Bronchial epithelial cell (primary cell): ENCODE data around the gene SDR42E2. TPM values are rescaled to one million over a fixed set of nuclear protein-coding genes. Genes with fewer than 3 reads are reported as not detected.
"Not testable (repeated sequence)": the region's sequence is repeated elsewhere in the genome, so short reads cannot be mapped to it uniquely, and the experiment has no call there.

ENCODE experiments used
- DNase-seq: peaks from one replicate; pipeline ENCODE4 v3.0.0-alpha.2; 2010; ENCODE audit warnings: low read depth
- FAIRE-seq: peaks from 2 replicates; lab custom pipeline; 2011; peaks lifted over from hg19 to GRCh38; lab: Jason Lieb, UNC
- H3K27me3 ChIP-seq: 2 replicates; pipeline ENCODE4 v1.5.1; 2011; ENCODE audit warnings: low read length; ENCODE audit not compliant: control insufficient read depth, insufficient read depth
- H3K36me3 ChIP-seq: 2 replicates; pipeline ENCODE4 v1.5.1; 2011; ENCODE audit warnings: low read length; ENCODE audit not compliant: control insufficient read depth, insufficient read depth
- H3K4me3 ChIP-seq: 2 replicates; pipeline ENCODE4 v1.5.1; 2011; ENCODE audit warnings: mild to moderate bottlenecking, low read depth, low read length, control low read depth
- total RNA-seq: library from RNA; depleted of rRNA; stranded (reverse); fragments of >200 nt; gene quantifications from 2 replicates; pipeline ENCODE4 v1.2.1, GENCODE V29; 2014
- TF ChIP-seq, protein P1 (sequence below): IDR thresholded peaks from 2 replicates; pipeline ENCODE4 v1.5.1; 2011; ENCODE audit warnings: mild to moderate bottlenecking, moderate library complexity, low read length, control low read depth, inconsistent platforms; ENCODE audit not compliant: insufficient read depth, severe bottlenecking

Gene SDR42E2
- total RNA-seq, 1 donor from 2014 or later = not detected

DNA sequence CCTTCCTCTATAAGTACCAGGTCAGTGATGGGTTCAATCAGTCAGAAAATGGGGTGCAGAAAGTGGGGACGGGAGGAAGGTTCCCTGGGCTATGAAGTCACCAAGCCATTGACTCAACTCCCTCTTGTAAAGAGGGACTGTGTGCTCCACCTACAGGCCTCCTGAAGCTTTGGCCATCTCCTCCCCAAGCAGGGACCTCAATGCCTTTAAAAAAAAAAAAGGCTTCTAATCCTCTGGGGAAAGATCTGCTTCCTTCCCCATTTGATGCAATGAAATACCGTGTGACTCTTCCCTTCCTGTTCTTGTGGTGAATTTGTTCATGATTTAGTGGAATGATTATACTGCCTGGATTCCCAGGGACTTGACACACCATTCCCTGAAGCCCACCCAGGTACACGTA is 39.2 kb upstream of the SDR42E2 start:
- FAIRE-seq (no peak), DNase-seq (peak; percentile 21)
- Histone ChIP-seq H3K27me3 (no peaks in the 10 kb centered on the region), H3K36me3 (no peaks in the 10 kb centered on the region), H3K4me3 (no peak overlapping the region)
- TF ChIP-seq, protein P1, sequence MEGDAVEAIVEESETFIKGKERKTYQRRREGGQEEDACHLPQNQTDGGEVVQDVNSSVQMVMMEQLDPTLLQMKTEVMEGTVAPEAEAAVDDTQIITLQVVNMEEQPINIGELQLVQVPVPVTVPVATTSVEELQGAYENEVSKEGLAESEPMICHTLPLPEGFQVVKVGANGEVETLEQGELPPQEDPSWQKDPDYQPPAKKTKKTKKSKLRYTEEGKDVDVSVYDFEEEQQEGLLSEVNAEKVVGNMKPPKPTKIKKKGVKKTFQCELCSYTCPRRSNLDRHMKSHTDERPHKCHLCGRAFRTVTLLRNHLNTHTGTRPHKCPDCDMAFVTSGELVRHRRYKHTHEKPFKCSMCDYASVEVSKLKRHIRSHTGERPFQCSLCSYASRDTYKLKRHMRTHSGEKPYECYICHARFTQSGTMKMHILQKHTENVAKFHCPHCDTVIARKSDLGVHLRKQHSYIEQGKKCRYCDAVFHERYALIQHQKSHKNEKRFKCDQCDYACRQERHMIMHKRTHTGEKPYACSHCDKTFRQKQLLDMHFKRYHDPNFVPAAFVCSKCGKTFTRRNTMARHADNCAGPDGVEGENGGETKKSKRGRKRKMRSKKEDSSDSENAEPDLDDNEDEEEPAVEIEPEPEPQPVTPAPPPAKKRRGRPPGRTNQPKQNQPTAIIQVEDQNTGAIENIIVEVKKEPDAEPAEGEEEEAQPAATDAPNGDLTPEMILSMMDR = peak; percentile 18

DNA sequence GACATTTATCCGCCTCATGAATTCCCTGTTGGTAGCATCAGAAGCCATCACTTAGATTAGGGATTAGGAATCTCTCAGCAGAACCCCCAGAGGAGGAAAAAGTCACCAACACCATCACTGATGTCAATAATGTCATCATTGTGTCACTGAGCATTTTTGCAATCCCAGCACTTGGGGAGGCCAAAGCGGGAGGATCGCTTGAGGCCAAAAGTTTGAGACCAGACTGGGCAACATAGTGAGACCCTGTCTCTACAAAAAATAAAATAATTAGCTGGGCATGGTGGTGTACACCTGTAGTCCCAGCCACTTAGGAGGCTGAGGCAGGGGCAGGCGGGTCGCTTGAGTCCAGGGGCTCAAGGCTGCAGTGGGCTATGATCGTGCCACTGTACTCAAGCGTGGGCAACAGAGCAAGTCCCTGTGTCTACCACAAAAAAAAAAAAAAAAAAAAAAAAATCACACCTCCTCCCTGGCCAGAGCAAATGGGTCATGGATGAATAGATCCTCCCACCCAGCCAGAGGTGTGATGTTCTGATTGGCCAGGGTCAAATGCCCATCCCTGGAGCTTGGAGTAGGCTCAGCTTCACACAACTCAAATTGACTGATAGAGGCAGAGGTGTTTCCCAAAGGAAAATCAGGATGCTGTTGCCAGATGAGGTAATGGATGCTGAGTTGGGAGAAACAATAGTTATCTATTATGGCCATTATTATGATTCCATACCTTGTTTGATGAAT is 38.4 kb upstream of the SDR42E2 start:
- no peak overlapping the region for H3K4me3 ChIP-seq
- H3K36me3 ChIP-seq = no peaks in the 10 kb centered on the region
- FAIRE-seq (no peak), DNase-seq (no peak)
- TF ChIP-seq, protein P1 = no peak
- H3K27me3 ChIP-seq = no peaks in the 10 kb centered on the region

DNA sequence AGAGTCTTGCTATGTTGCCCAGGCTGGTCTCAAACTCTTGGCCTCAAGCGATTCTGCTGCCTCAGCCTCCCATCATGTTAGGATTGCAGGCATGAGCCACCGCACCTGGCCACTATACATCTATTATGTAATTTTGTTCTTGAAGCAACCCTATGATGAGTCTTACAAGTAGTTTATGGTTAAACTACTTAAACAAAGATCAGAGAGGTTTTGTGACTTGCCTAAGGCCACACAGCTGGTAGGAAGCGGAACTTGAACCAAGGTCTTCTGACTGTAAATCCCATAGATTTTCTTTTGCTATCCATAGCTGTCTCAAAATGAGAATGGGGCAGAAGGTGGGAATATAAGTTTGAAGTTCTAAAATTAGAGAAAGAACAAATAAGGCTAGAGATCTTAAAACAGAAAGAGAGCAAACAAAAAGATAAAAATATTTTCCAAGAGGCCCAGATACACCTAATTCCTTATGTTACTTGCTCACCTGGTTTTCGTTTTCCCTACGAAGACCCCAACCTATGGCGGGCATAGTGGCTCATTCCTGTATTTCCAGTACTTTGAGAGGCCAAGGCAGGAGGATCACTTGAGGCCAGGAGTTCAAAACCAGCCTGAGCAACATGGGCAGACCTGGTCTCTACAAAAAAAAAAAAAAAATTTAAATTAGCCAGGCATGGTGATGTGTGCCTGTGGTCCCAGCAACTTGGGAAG is 37.6 kb upstream of the SDR42E2 start:
- FAIRE-seq (no peak), DNase-seq (no peak)
- Histone ChIP-seq H3K4me3 (no peak overlapping the region), H3K36me3 (no peaks in the 10 kb centered on the region), H3K27me3 (no peaks in the 10 kb centered on the region)
- TF ChIP-seq, protein P1 = no peak

DNA sequence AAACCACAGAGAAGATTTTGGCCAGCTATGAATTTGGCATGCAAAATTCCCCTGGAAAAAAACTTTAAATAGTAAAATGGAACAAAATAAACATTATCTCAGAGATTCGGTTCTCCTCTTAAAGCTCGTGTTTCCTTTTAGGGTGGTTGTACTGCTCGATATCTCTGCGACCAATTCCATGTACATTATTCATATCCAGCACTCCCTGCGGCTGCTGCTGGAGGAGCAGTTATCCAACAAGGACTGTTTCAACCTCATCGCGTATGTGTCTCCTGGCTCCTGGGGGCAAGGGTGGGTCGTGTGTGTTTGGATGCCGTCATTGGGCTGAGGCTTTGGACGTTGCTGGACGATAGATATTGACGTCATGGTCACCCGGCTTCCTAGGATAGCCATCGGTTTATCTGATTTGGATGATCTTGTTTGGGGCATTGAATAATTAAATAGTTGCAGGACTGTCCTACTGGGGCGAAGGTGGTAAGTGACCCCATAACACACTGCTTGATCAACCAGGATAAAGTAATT is 36.2 kb upstream of the SDR42E2 start:
- DNase-seq = no peak
- no peak for FAIRE-seq
- TF ChIP-seq, protein P1 = no peak
- Histone ChIP-seq H3K27me3 (no peaks in the 10 kb centered on the region), H3K36me3 (no peaks in the 10 kb centered on the region), H3K4me3 (no peak overlapping the region)

DNA sequence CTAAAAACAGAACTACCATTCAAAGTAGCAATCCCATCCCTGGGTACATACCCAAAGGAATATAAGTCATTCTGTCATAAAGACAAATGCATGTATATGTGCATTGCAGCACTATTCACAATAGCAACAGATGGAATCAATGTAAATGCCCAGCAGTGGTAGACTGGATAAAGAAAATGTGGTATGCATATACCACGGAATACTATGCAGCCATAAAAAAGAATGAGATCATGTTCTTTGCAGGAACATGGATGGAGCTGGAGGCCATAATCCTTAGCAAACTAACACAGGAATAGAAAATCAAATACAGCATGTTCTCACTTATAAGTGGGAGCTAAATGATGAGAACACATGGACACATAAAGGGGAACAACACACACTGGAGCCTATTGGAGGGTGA is 33.8 kb upstream of the SDR42E2 start:
- not testable (repeated sequence) for H3K4me3 ChIP-seq, H3K36me3 ChIP-seq, H3K27me3 ChIP-seq, FAIRE-seq, DNase-seq

DNA sequence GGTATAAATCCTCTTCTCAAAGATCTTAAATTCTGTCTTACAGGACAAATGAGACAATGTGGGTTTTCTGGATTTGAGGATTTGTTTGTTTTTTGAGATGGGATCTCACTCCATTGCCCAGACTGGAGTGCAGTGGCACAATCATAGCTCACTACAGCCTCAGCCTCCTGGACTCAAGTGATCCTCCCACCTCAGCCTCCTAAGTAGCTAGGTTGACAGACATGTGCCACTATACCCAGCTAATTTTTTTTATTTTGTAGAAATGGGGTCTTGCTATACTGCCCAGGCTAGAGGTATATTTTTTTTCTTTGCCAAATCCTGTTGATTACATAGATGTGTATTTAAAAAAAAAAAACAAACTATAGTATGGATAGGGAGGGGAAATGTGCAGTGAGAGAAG is 31.8 kb upstream of the SDR42E2 start:
- TF ChIP-seq, protein P1 = no peak
- DNase-seq (no peak), FAIRE-seq (no peak)

More for the DNA sequence above, 31.8 kb upstream of the SDR42E2 start:
- H3K36me3 ChIP-seq = no peaks in the 10 kb centered on the region
- H3K4me3 ChIP-seq = no peak overlapping the region
- H3K27me3 ChIP-seq = peaks cover 2% of the 10 kb centered on the region
